K562 (cell line): ENCODE data around the gene DHRS11. TPM values are rescaled to one million over a fixed set of nuclear protein-coding genes. Genes with fewer than 3 reads are reported as not detected.

Experiments used
- CREB3L1 ChIP-seq: fragments of 450-650 bp; IDR thresholded peaks from 2 replicates; pipeline ENCODE4 v1.6.1; 2014; ENCODE audit warnings: low read depth, mild to moderate bottlenecking, moderate library complexity, borderline replicate concordance
- FOS ChIP-seq: IDR thresholded peaks from 3 replicates; pipeline ENCODE4 v1.6.1; 2011; ENCODE audit not compliant: insufficient read length; ENCODE audit errors: extremely low read depth
- FUS ChIP-seq: fragments of 200-400 bp; formaldehyde crosslinking; optimal IDR thresholded peaks from 2 replicates; pipeline ENCODE3; 2017; ENCODE audit warnings: low read depth, low read length
- HDAC6 ChIP-seq: IDR thresholded peaks from 2 replicates; pipeline ENCODE4 v1.6.1; 2012; ENCODE audit warnings: low read depth, mild to moderate bottlenecking, control low read depth, inconsistent platforms, low read length, moderate library complexity
- HDGF ChIP-seq: fragments of 450-650 bp; IDR thresholded peaks from 2 replicates; pipeline ENCODE4 v1.6.1; 2016
- NR2C1 ChIP-seq, 2 experiments: fragments of 450-650 bp; IDR thresholded peaks; 2 replicates each; pipeline ENCODE4 v1.6.1; 2017; ENCODE audit warnings: mild to moderate bottlenecking in 2 of 2, antibody characterized with exemption in 1 of 2, inconsistent platforms in 1 of 2, missing compliant biosample characterization in 1 of 2, missing genetic modification characterization in 1 of 2
- POLR2G ChIP-seq: fragments of 200-400 bp; formaldehyde crosslinking; IDR thresholded peaks from 2 replicates; pipeline ENCODE4 v1.6.1; 2017; ENCODE audit warnings: low read depth, mild to moderate bottlenecking, antibody characterized with exemption, low read length, moderate library complexity
- UBTF ChIP-seq, 2 experiments: IDR thresholded peaks; 2 replicates each; pipeline ENCODE4 v1.6.1; 2012; ENCODE audit warnings: improper control_type of control experiment in 2 of 2, low read depth in 2 of 2, low read length in 2 of 2, borderline replicate concordance in 1 of 2
- ZBTB40 ChIP-seq, 2 experiments: fragments of 450-650 bp in 1 of 2; sonication (generic) in 1 of 2; formaldehyde crosslinking in 1 of 2; IDR thresholded peaks; 2 replicates each; pipeline versions ENCODE4 v1.7.1 to v1.9.0; 2016 to 2022; ENCODE audit warnings: inconsistent platforms in 1 of 2, mild to moderate bottlenecking in 1 of 2, missing genetic modification reagents in 1 of 2
- polyA plus RNA-seq, 8 experiments: library from polyadenylated mRNA; depleted of rRNA in 4 of 8; stranded (reverse) in 5 of 8; unstranded in 3 of 8; fragments of >200 nt; fragmentation: Nextera tagmentation in 2 of 8; fragmentation: Illumina TruSeq in 1 of 8; extraction: Ambion mirVana in 2 of 8; extraction: Trizol in 1 of 8; gene quantifications; 2 replicates each; pipeline versions ENCODE4 v1.2.1 to v1.2.3, GENCODE V29; 2011 to 2014; ENCODE audit warnings: inconsistent platforms in 1 of 8, missing spikeins in 1 of 8
- total RNA-seq, 7 experiments: library from RNA; depleted of rRNA in 6 of 7; stranded (reverse); fragments of >200 nt in 6 of 7; fragmentation: Illumina TruSeq in 2 of 7; extraction: Trizol in 2 of 7; gene quantifications; 2 replicates each; pipeline versions ENCODE4 v1.2.1 to v1.2.3, GENCODE V29; 2011 to 2021; ENCODE audit warnings: low replicate concordance in 1 of 7

The DHRS11 gene
- total and polyA plus RNA-seq, 9 of the 15 experiments (the other 6 are each of a cell fraction or from before 2014, with no cell fraction given), result 15.2 to 123 (median 59.8) TPM

- TF ChIP-seq ZBTB40 (IDR thresholded peaks at IDR 0.05) (no peak; the same call in 1 of the 2 replicates), ZBTB40 (CRISPR knock-in tag; IDR thresholded peaks at IDR 0.05) (no peak), HDAC6 (no peak), FOS (peak; percentile 59), UBTF (IDR thresholded peaks at IDR 0.05; ENCODE audit: borderline replicate concordance in 1 of 2, low read depth in 2 of 2, low read length in 2 of 2) (0 out of 4 replicates have a peak, but pooled peaks of 1 of the 2 experiments have one; percentile 74), POLR2G (peak; percentile 78), HDGF (0 out of 2 replicates have a peak, but pooled peaks have one; percentile 51), FUS (peak; percentile 66), CREB3L1 (peak; percentile 44; the same call in 1 of the 2 replicates), NR2C1 (IDR thresholded peaks at IDR 0.05) (no peak), NR2C1 (tag; IDR thresholded peaks at IDR 0.05) (no peak)
These were observed 45.9 kb upstream of the DHRS11 start (continued) for GRCh38 chr17:36545465-36546417.
